GM23248 (cell line): Measurements from ENCODE around the gene KBTBD6.

Source experiments
- EZH2 ChIP-seq: fragments of 200-600 bp; sonication (generic); IDR thresholded peaks from 2 replicates; pipeline ENCODE4 v1.6.1; 2018; ENCODE audit warnings: antibody characterized with exemption, mild to moderate bottlenecking; ENCODE audit not compliant: insufficient read depth, poor library complexity, severe bottlenecking
- EZH2phosphoT487 ChIP-seq: fragments of 200-600 bp; sonication (generic); IDR thresholded peaks from 2 replicates; pipeline ENCODE4 v1.6.1; 2018; ENCODE audit warnings: antibody characterized with exemption, moderate library complexity, mild to moderate bottlenecking, low read depth; ENCODE audit not compliant: insufficient read depth

DNA sequence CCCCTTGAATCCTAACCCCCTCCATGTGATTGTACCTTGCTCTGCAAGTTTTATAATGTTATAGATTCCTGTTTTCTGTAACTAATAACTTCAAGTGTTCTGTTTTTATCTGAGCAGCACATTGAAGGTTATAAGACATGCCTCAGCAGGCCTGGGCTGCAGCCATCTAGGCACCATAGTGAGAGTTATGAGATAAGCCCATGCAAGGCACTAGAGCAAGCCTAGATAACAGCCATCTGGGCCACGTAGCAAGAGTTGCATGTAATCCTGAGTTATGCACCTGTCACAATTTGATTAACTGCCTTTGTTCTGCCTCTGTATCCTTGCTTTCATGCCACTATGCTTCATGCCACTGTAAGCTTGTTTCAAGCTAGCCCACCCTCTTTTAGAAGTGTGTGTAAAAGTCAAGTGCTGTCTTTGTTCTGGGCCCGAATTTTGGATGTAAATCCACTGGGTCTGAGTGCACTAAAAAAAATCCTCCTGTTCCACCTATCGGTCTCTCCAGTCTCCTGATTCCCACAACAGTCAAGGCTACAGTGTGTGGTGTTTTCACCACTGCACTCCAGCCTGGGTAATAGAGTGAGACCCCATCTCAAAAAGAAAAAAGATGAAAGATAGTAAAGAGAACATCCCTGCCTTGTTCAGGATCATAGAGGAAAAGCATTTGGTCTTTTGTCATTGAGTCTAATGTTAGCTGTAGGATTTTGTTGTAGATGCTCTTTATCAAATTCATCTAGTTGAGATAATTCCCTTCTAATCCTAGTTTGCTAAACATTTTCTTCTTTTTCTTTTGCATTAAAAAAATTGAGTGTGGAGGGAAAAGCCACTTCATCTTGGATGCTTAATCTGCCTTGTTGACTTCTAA, 16.0 kb upstream of the KBTBD6 start:
- no peak for TF ChIP-seq EZH2
- no peak for TF ChIP-seq EZH2phosphoT487
